HL-60/S4 treated with retinoic acid at 250 ng/mL for 4 days and 3 days (cell line): Measurements from ENCODE around the gene HSPA1B.
"Not testable (repeated sequence)": the region's sequence is repeated elsewhere in the genome, so short reads cannot be mapped to it uniquely, and the experiment has no call there.

Experiments used
- in situ Hi-C: fragments of 300-500 bp; cut with MboI; formaldehyde crosslinking; loops from 2 replicates; pipeline ENCODE4 v1.7.0; 2022; ENCODE audit warnings: low sequenced_read_pairs

HSPA1B gene

DNA sequence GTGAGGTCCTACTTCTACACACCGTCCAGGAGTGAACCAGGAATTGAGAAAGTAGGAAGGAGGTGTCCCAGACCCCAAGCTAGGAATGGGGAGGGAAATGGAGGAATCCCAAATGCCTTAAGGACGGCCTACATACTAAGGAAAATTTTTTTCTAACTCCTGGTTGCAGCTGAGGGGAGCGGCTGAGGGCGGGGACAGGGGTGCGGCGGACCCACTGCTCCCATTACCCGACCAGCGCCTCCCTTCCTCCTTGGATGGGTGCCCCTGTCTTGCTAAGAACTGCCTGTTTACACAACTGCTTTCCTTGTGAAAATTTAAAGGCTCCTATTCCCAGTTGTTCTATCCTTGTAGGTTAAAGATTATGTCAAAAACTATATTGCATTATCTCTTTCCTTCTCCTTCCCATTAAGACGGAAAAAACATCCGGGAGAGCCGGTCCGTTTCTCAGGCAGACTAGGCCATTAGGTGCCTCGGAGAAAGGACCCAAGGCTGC, 699 bp upstream of the HSPA1B start:
- in situ Hi-C loops: no loop called here

DNA sequence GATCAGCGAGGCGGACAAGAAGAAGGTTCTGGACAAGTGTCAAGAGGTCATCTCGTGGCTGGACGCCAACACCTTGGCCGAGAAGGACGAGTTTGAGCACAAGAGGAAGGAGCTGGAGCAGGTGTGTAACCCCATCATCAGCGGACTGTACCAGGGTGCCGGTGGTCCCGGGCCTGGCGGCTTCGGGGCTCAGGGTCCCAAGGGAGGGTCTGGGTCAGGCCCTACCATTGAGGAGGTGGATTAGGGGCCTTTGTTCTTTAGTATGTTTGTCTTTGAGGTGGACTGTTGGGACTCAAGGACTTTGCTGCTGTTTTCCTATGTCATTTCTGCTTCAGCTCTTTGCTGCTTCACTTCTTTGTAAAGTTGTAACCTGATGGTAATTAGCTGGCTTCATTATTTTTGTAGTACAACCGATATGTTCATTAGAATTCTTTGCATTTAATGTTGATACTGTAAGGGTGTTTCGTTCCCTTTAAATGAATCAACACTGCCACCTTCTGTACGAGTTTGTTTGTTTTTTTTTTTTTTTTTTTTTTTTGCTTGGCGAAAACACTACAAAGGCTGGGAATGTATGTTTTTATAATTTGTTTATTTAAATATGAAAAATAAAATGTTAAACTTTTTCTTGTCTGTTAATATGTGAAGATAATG, 2.2 kb downstream of the HSPA1B start:
- in situ Hi-C loops: no loop called here

DNA sequence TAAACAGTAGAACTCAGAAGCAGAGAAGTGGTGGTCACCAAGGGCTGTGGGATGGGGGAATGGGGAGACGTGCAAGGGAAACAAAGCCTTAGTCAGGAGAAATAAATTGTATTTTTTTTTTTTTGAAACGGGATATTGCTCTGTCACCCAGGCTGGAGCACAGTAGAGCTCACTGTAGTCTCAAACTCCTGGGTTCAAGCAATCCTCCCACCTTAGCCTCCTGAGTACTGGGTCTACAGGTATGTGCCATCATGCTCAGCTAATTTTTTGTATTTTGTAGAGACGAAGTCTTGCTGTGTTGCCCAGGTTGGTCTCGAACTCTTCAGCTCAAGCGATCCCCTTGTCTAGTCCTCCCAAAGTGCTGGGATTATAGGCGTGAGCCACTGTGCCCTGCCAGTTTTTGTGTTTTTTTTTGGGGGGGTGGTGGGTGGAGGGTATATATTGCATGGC, 3.4 kb downstream of the HSPA1B start:
- in situ Hi-C loops: no loop called here

DNA sequence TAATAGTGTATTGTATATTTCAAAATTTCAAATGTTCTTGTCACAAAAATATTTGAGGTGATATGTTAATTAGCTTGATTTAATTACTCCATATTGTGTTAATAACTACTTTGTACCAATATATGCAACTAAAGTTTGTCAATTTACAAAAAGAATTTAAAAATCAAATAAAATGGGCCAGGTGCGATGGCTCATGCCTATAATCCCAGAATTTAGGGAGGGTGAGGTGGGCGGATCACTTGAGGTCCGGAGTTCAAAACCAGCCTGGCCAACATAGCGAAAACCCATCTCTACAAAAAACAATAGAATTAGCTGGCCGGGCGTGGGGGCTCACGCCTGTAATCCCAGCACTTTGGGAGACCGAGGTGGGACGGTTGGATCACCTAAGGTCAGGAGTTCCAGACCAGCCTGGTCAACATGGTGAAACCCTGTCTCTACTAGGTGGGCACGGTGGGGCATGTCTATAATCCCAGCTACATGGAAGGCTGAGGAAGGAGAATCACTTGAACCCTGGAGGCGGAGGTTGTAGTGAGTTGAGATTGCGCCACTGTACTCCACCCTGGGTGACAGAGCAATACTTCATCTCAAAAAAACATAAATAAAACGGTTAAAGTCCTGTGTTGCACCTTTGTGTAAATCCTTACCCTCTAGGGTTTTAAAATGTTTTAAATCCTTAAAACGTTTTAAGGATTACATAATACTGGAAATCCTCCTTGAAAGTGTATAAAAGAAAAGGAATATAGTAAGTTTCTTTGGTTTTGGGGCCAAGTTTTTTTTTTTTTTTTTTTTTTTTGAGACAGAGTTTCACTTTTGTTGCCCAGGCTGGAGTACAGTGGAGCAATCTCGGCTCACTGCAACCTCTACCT, 4.0 kb downstream of the HSPA1B start:
- in situ Hi-C loops: no loop called here

DNA sequence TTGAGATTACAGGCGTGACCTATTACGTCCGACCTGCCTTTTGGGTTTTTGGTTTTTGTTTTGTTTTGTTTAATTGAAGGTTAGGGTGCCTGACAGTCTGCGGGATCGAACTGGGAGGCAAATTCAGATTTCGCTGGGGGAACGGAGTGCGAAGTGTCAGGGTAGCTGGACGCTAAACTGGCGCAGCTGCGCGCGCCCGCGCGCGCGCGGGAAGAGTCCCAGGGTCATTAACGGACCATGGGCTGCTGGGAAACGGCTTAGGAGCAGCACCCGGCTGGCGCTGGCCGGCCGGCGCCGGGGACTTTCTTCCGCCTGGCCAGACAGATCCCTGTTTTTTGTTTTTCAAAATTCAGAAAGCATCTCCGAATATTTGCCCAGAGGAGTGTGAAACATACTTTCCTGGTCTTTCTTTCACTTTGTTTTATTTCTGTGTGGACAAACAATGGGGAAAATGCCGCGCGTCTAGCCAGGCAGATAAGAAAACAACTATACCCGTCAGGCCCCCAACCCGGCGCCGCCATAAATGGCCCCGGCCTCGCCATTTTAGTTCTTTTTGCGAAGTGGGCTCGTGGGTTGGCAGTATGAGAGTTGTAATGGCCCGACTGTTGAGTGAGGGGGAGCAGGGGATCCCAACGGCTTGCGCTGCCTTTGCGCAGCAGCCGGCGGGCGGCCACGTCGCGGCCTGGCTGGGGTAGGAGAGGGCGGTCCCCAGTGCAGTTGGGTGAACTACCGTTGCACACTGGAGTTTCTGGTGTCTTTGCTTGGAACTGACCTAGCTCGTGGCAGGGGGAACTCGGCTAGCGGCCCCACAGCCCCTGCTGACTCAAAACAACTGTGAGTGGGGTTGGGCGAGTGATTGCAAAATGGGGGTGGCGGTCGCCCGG, 7.1 kb downstream of the HSPA1B start:
- in situ Hi-C loops: no loop called here

DNA sequence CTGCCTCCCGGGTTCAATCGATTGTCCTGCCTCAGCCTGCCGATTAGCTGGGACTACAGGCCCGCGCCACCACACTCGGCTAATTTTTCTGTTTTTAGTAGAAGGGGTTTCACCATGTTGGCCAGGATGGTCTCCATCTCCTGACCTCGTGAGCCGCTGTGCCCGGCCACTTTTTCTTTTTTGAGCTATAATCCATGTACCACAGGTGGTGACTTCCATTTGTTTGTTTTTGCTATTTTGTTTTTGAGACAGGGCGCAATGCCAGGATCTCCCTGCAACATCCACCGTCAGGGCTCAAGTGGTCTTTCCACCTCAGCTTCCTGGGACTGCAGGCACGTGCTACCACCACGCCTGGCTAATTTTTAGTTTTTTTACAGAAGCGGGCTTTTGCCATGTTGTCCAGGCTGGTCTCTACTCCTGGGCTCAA, 8.5 kb downstream of the HSPA1B start:
- in situ Hi-C loops: no loop called here

DNA sequence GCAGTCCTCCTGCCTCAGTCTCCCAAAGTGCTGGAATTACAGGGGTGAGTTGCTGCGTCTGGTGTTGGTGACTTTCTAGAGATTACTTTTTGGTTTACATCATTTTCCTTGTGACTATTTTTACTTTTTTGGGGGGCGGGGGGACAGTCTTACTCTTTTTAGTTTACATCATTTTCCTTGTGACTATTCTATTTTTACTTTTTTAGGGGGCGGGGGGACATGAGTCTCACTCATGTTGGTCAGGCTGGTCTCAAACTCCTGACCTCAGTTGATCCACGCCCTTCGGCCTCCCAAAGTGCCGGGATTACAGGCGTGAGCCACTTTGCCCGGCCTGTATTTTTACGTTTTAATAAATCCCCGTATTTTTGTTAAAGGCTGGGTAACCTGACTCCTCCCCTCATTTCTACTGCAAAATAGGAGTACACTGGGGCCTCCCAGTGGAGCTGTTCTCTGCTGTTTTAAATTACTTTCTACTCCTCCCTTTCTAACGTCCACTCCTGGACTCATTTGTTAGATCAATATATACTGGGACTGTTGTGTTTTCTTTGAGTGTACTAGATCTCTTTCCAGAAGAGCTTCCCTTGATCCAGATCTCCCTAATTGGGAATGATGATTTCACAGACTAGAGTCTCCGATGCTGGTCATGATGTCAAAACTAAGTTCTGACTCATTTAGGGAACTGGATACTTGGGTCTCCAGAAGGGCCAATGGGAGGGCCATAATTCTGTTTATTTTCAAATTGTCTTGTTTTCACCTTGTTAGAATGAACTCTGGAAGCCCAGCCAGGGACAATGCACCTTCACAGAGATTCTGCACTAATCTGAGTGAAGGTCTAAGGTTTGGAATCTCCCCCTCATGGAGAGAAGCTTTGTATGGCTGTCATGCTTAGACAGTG, 9.2 kb downstream of the HSPA1B start:
- in situ Hi-C loops: no loop called here

DNA sequence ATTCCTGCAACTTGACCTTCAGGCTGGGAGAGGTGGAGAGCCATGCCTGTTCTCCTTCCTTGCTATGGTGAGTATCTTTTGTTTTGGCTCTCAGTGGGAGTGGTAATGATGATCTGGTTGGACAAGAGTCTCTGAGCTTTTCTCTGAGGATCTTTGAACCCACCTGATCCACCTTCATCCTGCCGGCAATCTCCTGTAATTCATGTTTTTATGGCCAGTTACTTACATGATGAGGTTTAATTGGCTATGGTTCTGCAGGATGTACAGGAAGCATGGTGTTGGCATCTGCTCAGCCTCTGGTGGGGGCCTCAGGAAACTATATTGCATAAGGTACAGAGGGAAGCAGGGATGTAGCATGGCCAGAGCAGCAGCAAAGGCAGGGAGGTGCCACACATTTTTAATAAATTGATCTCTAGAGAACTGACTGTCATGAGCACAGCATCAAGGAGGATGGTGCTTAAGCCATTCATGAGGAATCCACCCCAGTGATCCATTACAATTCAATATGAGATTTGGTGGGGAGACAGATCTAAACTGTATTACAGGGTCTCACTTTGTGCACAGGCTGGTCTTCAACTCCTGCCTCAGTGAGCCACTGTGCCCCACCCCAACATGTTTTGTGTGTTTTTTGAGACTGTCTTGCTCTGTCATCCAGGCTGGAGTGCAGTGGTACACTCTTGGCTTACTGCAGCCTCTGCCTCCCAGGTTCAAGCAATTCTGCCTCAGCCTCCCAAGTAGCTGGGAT, 10.0 kb downstream of the HSPA1B start:
- in situ Hi-C loops: no loop called here

DNA sequence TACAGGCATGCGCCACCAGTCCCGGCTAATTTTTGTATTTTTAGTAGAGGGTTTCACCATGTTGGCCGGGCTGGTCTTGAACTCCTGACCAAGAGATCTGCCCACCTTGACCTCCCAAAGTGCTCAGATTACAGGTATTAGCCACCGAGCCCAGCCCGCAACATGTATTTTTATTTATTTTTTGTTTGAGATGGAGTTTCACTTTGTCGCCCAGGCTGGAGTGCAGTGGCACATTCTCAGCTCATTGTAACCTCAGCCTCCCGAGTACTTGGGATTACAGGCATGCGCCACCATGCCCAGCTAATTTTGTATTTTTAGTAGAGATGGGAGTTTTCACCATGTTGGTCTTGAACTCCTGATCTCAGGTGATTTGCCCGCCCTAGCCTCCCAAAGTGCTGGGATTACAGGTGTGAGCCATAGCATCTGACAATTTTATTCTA, 10.6 kb downstream of the HSPA1B start:
- in situ Hi-C loops: not testable (repeated sequence)

DNA sequence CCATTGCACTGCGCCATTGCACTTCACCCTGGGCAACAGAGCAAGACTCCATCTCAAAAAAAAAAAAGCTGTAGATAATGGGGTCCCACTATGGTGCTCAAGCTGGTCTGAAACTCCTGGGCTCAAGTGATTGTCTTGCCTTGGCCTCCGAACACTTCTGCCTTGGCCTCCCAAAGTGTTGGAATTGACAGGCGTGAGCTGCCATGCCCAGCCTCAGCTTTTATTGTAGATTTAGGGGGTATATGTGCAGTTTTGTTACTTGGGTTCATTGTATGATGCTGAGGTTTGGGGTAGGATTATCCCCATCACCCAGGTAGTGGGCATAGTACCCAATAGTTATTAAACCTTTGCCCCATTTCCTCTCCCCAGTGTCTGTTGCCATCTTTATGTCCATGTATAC, 11.4 kb downstream of the HSPA1B start:
- in situ Hi-C loops: no loop called here

DNA sequence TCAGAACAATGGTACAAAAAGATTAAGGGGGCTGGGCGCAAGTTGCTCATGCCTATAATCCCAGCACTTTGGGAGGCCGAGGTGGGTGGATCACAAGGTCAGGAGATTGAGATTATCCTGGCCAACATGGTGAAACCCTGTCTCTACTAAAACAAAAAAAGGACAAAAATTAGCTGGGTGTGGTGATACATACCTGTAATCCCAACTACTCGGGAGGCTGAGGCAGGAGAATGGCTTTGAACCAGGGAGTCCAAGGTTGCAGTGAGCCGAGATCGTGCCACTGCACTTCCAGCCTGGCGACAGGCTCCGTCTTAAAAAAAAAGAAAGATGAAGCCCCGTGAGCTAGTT, 12.2 kb downstream of the HSPA1B start:
- in situ Hi-C loops: not testable (repeated sequence)

DNA sequence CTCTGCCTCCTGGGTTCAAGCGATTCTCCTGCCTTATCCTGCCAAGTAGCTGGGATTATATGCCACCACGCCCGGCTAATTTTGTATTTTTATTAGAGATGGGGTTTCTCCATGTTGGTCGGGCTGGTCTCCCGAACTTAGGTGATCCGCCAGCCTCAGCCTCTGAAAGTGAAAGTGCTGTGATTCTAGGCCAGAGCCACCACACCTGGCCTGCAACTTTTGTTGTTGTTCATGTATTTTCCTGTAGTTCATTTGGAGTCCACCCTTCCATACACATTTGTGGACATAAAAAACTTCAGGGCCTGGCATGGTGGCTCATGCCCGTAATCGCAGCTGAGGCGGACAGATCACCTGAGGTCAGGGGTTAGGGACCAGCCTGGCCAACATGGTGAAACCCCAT, 14.5 kb downstream of the HSPA1B start:
- in situ Hi-C loops: no loop called here

DNA sequence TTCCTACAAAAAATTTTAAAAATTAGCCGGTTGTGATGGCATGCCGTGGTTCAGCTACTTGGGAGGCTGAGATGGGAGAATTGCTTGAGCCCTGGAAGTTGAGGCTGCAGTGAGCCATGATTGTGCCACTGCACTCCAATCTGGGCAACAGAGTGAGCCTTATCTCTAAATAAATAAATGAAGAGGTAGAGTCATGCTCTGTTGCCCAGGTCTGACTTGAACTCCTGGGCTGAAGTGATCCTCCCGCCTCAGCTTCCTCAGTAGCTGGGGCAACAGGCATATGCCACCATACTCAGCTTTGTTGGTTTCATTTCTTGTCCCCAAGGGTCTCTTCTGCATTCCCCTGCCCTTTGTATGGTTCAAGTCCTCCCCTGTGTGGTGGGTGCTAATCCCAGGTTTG, 17.0 kb downstream of the HSPA1B start:
- in situ Hi-C loops: no loop called here

DNA sequence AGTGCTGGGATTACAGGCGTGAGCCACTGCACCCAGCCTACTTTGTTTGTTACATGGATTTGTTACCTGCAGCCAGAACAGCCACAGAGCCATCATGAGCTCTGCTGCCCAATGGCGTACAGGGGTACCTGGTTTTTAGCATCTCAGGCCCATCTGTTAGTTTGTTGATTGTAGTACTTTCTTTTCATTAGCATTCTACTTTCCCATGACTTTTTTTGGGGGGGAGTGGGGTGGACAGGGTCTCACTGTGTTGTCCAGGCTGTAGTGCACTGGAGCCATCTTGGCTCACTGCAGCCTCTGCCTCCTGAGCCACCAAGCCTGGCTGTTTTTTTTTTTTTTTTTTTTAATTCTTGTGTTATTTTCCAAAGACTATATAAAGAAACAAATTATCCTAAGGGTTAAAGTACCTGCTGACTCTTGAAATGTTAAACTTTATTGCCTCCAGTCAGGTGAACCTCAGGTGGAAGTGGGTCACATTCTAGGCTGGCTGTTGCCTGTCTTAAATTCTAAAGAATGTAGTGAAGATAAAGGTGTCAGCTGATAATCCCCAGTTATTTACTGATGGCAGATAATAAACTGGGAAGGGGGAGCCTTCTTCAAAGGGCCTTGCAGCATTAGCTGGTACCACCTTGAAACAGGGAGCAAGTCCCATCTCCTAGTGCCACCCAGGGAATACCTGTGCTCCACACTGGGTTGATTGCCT, 19.9 kb downstream of the HSPA1B start:
- in situ Hi-C loops: no loop called here

DNA sequence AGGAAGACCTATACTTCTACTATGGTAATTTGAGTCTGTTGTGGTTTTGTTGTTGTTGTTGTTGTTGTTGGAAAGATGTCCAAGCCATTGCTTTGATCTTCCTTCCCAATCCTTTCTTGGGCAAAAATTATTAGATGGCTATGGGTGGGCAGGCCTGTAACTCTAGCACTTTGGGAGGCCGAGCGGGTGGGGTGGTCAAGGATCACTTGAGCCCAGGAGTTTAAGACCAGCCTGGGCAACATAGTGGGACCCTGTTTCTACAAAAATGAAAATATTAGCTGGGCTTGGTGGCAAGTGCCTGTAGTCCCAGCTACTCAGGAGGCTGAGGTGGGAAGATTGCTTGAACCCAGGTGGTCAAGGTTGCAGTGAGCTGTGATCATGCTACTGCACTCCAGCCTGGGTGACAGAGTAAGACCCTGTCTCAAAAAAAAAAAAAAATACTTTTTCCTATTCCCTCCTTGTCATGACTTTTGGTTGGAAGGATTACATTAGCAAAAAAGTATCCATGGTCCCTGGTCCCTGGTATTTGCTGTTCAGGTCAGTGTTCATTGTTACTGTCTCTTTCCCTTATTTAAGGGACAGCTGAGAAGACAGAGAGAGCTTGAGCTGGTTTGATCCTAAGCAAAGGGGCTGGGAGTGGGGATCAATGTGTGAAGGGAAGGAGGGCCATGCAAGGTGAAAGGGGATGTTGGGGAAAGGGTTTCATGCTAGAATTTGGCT, 23.4 kb downstream of the HSPA1B start:
- in situ Hi-C loops: no loop called here

DNA sequence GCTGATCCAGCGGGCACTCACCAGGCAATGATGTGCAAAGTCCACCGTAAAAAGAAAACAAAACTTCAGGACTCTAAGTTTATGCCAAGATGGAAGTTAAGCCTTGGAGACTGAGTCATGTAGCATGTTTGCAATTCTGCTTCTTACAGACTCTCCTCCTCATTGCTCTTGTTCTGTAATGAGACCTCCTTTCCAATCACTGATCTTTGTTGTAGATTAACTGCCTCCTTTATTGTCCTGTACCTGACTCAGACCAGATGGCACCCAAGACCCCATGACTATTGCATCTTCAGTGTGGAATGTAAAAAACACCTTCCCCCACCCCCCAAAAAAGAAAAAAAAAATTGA, 23.9 kb downstream of the HSPA1B start:
- in situ Hi-C loops: no loop called here

DNA sequence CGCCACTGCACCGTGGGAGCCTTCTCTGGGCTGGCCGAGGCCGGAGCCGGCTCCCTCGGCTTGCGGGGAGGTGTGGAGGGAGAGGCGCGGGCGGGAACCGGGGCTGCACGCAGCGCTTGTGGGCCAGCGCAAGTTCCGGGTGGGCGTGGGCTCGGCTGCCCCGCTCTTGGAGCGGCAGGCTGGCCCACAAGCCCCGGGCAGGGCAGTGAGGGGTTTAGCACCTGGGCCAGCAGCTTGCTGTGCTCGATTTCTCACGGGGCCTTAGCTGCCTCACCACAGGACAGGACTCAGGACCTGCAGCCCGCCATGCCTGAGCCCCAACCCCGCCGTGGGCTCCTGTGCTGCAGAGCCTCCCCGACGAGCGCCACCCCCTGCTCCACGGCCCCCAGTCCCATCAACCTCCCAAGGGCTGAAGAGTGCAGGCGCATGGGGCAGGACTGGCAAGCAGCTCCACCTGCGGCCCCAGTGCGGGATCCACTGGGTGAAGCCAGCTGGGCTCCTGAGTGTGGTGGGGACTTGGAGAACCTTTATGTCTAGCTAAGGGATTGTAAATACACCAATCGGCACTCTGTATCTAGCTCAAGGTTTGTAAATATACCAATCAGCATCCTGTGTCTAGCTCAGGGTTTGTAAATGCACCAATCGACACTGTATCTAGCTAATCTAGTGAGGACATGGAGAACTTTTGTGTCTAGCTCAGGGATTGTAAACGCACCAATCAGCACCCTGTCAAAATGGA, 24.6 kb downstream of the HSPA1B start:
- in situ Hi-C loops: not testable (repeated sequence)

DNA sequence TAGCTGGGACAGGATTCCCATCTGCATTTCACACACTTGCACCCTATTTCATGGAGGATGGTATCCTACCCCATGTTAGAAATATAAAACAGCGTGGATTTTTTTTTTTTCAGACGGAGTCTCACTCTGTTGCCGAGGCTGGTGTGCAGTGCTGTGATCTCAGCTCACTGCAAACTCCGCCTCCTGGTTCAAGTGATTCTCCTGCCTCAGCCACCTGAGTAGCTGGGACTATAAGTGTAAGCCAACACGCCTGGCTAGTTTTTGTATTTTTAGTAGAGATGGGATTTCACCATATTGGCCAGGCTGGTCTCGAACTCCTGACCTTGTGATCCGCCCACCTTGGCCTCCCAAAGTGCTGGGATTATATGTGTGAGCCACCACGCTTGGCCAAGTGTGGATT, 30.2 kb downstream of the HSPA1B start:
- in situ Hi-C loops: not testable (repeated sequence)
